ENCODE measurements around the gene PTPN14.

The PTPN14 gene

DNA sequence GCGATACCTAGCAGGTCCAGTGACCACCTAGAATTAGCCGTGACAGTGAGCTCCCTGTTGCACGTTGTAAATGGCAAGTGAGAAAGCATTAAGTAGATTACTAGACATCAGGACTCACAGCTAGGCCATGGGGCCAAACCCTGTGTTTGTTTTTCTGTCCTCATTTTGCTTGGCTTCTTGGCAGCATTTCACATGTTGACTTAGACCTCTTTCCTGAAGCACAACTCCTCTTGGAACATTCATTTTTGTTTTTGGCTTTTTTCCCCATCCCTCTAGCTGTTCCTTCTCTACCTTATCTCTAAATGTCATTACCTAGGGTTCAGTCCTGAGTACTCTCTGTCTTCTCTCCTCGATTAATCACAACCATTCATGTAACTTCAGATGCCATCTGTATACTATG, 16.9 kb upstream of the PTPN14 start:
- DNase-seq (ENCODE audit: low read depth in 2 of 2), result no peak

GRCh38 chr1:214567481-214567980, 16.1 kb upstream of the PTPN14 start:
- no peak for DNase-seq (ENCODE audit: low read depth in 2 of 2)

GRCh38 chr1:214566158-214567104, 15.0 kb upstream of the PTPN14 start:
- DNase-seq (ENCODE audit: low read depth in 2 of 2), result no peak

DNA sequence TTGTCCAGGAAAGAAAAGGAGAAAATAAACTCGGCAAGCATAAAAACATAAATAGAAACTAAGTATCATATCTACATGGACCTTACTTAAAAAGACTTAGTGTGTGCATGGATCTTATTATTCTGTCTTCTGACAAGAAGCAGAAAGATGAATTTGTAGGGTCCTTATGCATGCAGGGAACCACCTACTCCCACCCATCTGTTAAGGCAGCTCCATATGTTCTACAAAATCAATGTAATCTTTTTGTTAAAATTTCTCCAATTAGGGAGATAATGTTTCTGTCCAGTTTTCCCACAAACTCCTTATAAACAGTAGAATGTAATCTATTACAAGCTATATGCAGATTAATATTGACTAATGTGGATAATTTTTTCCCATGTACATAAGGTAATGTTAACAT, 13.9 kb upstream of the PTPN14 start:
- no peak for DNase-seq (ENCODE audit: low read depth in 2 of 2)

DNA sequence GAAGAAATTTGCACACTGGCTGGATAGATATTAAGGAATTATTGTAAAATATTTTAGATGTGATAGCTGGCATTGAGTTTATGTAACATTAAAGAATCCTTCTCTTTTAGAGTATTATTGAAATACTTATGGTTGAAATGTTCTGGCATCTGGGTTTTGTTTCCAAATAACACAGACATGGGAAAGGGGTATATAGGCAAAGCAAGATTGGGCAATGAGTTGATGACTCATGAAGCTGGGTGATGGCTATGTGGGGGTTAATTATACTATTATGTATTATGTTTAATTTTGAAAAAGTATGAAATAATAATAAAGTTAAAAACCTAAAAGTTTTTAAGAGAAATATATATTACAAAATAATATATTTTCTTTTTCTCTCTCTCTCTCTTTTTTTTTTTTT, 12.5 kb upstream of the PTPN14 start:
- DNase-seq (ENCODE audit: low read depth in 2 of 2), result no peak

DNA sequence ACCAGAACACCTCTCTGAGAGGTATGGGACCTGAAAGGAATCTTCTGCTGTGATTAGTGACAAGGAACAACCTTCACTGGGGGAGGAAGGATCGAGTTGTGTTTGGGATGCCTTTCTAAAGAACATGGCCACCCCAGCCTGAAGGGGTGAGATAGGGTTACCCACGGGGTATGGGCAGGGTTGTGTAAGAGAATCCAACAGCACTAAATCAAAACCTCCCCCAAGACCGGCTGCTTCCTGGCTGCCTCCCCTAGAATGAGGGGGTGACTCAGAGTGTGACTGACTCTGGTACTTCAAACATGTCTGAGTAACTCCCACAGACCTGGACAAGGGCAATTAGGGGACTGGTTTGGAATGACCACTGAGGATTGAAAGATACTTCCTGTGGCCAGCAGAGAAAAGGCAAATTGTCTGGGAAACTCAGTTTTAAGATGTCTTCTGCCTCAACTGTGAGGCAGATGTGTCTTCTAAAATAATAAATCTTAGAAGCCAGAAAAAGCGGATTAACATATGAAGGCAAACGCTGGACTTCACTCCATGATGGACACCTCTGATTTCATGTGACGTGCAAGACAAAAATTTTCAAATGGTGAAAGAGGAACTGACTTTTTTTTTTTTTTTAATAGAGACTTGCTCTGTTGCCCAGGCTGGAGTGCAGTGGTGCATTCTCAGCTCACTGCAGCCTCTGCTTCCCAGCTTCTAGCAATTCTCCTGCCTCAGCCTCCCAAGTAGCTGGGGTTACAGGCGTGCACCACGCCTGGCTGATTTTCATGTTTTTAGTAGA, 6.7 kb upstream of the PTPN14 start:
- DNase-seq (ENCODE audit: low read depth in 2 of 2), result no peak

DNA sequence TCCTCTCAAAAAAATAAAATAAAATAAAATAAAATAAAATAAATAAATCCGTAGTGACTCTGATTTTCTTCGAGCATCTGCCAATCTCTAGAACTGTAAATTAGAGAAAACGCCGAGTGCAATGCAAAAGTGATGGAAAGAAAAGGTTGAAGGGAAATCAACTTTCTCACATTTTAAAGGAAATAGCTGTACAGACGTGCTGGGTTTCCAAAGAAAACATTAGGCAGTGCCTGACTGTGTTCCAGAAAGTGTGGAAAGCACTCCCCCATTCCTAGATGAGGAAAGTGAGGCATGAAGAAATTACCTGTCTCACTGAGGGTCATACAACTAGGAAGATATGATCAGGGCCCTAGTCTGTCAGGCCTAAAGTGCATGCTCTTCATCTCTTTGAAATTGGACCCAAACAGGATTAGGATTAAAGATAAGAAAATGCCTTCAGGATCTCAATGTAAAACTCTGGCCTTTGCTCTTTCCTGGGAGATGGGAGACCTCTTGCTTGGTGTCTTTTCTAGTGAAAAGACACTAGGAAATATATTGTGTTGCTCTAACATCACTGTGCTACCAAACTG, 1.8 kb upstream of the PTPN14 start:
- no peak for DNase-seq (ENCODE audit: low read depth in 2 of 2)

DNA sequence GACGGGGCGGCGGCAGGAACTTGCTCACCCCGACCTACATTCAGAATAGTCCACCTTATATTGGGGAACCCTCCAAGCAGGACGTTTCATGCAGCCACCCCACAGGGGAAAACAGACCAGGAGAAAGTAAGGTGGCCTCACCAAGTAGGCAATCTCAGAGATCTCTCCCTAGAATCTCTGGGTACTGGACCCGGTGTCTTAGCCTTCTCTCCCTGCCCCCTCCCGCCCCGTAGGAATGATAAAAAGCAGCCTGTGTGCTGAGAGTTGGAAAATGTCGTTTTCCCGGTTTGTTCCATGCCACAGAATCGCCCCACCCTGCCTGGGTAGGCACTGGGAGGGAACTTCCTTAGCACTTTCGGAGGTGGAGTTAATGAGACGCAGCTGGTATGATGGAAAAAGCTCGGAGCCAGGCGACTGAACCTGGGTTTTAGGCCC, 789 bp upstream of the PTPN14 start:
- no peak for DNase-seq (ENCODE audit: low read depth in 2 of 2)

DNA sequence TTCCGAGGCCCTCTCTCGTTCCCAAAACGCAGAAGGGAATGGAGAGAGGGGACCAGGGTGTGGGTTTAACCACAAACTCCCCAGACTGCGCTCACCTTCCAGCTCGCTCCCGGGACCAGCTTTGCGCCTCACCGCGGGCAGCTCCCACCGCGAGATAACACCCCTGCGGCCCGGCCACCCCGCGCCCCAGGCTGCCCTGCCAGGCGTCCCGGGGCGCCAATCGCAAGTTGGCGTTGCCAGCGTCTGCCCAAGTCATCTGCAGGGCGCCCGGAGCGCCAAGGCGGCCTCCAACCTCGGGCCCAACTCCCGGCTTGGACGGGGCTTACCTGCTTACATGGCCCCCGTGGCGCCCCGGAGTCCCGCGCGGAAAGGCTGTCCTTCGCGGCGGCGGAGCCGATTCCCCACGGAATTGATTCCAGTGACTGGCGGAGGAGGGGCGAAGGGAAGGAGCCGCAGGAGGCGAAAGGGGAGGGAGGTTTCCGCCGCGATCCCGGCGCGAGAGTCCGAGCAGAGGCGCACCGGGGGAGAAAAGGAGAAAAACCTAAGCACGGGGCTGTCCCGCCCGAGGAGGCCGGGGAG, 456 bp downstream of the PTPN14 start:
- DNase-seq (ENCODE audit: low read depth in 2 of 2), result no peak

GRCh38 chr1:214550013-214550856, 1.2 kb downstream of the PTPN14 start:
- DNase-seq (ENCODE audit: low read depth in 2 of 2), result no peak

GRCh38 chr1:214549604-214550003, 1.8 kb downstream of the PTPN14 start:
- DNase-seq (ENCODE audit: low read depth in 2 of 2), result no peak

DNA sequence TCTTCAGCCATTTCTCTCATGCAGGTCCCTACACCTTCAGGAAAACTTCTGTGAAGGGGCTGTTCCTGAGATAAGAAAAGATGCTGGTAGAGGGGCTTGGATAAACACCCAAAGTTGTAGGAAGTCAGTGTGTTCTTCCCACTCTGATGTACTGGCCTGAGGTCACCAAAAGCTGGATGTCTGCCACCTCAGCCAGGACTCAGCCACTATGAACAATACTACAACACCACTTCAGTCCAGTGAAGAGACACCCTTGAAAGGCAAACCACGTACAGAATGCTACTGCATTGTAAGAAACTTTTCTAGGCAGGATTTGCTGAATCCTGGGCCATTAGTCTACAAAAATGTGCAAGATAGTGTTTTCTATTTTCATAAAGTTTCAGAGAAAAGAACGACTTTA, 2.4 kb downstream of the PTPN14 start:
- DNase-seq (ENCODE audit: low read depth in 2 of 2), result no peak

DNA sequence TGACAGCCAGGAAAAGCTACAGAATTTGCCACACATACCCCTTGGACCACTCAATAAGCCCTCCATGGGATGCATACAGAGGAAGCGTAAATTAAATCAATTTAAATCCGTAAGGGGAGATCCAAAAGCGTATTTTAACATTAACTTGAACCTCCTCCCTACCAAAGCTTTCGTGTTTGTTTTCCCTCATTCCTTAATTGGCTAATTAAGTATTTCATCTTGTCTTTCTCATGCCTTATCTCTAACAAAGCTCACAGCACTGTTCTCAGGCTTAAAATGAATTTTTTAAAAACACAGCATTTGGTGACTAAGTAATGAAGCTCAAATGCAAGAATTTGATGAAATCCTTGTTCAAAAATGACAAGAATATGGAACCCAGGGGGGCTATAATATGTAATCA, 3.1 kb downstream of the PTPN14 start:
- DNase-seq (ENCODE audit: low read depth in 2 of 2), result no peak

DNA sequence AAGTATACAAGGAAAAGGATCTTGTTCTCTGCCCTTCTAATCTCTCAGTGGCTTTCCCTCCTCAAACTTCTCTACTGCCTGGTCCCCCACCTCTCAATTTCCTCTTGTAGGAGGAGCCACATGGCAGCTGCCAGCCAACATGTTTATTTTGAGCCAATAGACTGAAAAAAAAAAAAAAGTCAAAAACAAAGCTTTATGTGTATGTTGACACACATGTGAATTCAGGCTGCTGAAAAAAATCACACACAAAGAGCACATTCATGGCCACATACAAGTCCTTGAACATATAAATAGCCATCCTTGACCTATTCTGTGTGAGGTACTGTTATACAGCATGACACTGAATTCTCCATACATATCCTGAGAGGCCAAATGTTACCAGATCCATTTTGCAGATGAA, 3.7 kb downstream of the PTPN14 start:
- no peak for DNase-seq (ENCODE audit: low read depth in 2 of 2)

DNA sequence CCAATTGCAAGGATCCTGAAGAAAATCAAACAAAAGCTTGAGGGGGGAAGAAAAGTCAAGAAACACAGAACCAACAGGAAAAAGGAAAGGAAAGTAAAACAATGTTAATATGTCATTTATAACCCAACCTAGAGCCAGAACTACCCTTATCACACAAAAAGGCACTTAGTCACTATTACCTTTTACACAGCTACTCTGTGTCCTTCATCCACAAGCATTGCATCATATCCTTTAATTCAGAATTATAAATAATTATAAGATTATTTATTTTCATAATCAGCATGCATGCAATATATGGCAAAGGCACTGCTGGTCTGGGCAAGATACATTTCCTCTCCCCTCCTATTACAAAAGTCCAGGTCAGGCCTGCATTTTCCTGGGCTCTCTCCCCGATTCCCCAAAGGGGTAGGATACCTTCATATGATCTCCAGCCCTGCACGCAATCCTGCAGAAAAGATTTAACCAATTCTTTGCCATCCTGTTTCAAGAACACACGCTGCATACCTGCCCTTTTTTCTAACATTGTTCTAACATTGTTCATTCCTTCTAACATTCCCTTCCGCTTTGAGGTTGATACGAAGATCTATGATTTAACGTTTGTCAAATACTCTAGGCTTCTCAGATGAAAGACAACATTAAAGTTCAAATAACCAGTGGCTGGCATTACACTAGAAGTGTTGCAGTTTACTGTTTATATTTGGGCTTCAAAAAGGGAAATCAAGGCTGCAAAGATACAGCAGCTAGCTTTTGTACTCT, 4.3 kb downstream of the PTPN14 start:
- DNase-seq (ENCODE audit: low read depth in 2 of 2), result no peak

DNA sequence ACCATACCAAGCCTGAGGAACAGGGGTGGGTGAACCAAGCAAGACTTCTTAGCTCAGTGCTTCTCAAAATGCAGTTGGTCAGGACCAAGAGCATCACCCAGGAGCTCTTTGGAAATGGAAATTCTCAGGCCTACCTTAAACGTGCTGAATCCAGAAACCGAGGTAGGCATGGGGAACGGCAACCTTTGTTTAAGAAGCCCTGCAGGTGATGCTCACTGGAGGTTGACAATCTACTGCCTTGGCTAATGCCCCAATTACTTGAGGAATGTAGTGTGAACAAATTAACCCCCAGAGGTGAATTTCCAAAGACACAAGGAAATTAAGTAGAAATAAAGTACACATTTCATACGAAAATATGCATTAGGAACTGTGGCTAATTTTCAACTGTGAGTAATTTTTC, 5.3 kb downstream of the PTPN14 start:
- DNase-seq (ENCODE audit: low read depth in 2 of 2), result no peak

GRCh38 chr1:214545293-214545692, 6.1 kb downstream of the PTPN14 start:
- DNase-seq (ENCODE audit: low read depth in 2 of 2), result no peak

DNA sequence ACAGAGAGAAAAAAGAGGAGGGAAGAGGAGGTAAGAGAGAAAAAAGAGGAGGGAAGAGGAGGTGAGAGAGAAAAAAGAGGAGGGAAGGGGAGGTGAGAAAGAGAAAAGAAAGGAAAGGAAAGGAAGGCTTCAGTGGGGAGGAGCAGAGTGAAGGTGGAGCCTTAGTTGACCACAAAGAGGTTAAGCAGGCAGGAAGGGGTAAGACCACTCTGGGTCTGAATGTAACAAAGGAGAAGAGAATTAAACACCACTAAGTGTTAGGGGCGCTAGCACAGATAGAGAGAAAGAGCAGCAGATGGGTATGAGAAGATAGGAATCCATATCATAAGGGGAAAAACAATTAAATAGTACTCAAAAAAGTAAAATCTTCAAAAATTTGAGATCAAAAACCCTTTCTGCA, 6.6 kb downstream of the PTPN14 start:
- no peak for DNase-seq (ENCODE audit: low read depth in 2 of 2)

- no peak for DNase-seq (ENCODE audit: low read depth in 2 of 2)
Observed at GRCh38 chr1:214542275-214543199, 8.9 kb downstream of the PTPN14 start.

Data from stimulated activated CD8-positive, alpha-beta memory T cell treated with anti-CD3 and anti-CD28 coated beads, Interleukin-2, amount 100 ng/mL, for 1 hour (primary cell).